Mesenchymal stem cell (in vitro differentiated cells and primary cell): ENCODE measurements around the gene COPE.

Experiments
- DNase-seq: peaks from one replicate; pipeline ENCODE4 v3.0.0-alpha.2; 2013
- H2AFZ ChIP-seq: one replicate; pipeline ENCODE4 v1.6.1; 2013; ENCODE audit warnings: low read depth, mild to moderate bottlenecking, control low read depth, inconsistent platforms, low read length, moderate library complexity
- H2AK5ac ChIP-seq: 2 replicates; pipeline ENCODE4 v1.6.1; 2013; ENCODE audit warnings: low read length, moderate library complexity, mild to moderate bottlenecking, inconsistent platforms; ENCODE audit not compliant: severe bottlenecking
- H2BK120ac ChIP-seq: one replicate; pipeline ENCODE4 v1.6.1; 2013; ENCODE audit warnings: low read depth, mild to moderate bottlenecking, inconsistent platforms, low read length, moderate library complexity
- H2BK12ac ChIP-seq, 2 experiments: one replicate each; pipeline ENCODE4 v1.6.1; 2013; ENCODE audit warnings: inconsistent platforms in 2 of 2, low read length in 2 of 2, mild to moderate bottlenecking in 2 of 2, moderate library complexity in 2 of 2, control low read depth in 1 of 2
- H2BK15ac ChIP-seq: one replicate; pipeline ENCODE4 v1.6.1; 2013; ENCODE audit warnings: mild to moderate bottlenecking, low read depth, inconsistent platforms; ENCODE audit not compliant: poor library complexity, severe bottlenecking
- H2BK5ac ChIP-seq: 2 replicates; pipeline ENCODE4 v1.6.1; 2013; ENCODE audit warnings: low read depth, mild to moderate bottlenecking, low read length, control low read depth, inconsistent platforms; ENCODE audit not compliant: poor library complexity, severe bottlenecking
- H3K14ac ChIP-seq, 2 experiments: one replicate each; pipeline ENCODE4 v1.6.1; 2013; ENCODE audit warnings: inconsistent platforms in 2 of 2, low read length in 2 of 2, control low read depth in 1 of 2, mild to moderate bottlenecking in 1 of 2, moderate library complexity in 1 of 2
- H3K18ac ChIP-seq, 2 experiments: one replicate each; pipeline ENCODE4 v1.6.1; 2013; ENCODE audit warnings: inconsistent platforms in 2 of 2, low read length in 2 of 2, control low read depth in 1 of 2, low read depth in 1 of 2, mild to moderate bottlenecking in 1 of 2
- H3K23ac ChIP-seq, 2 experiments: one replicate each; pipeline ENCODE4 v1.6.1; 2013; ENCODE audit warnings: inconsistent platforms in 2 of 2, low read length in 2 of 2, mild to moderate bottlenecking in 2 of 2, moderate library complexity in 2 of 2, control low read depth in 1 of 2
- H3K27ac ChIP-seq: 2 replicates; pipeline ENCODE4 v1.5.1; 2013; ENCODE audit warnings: mild to moderate bottlenecking, moderate library complexity, low read length, control low read depth, inconsistent platforms; ENCODE audit not compliant: poor library complexity, severe bottlenecking
- H3K27me3 ChIP-seq, 2 experiments: 2 replicates each; pipeline versions ENCODE4 v1.6.1 to v1.7.0; 2013; ENCODE audit warnings: low read length in 2 of 2, mild to moderate bottlenecking in 2 of 2, moderate library complexity in 2 of 2, control low read depth in 1 of 2, inconsistent platforms in 1 of 2; ENCODE audit not compliant: control insufficient read depth in 1 of 2, insufficient read depth in 1 of 2
- H3K36me3 ChIP-seq, 2 experiments: 2 replicates each; pipeline versions ENCODE4 v1.6.1 to v1.7.0; 2013; ENCODE audit warnings: low read length in 2 of 2, control low read depth in 1 of 2, inconsistent platforms in 1 of 2, low read depth in 1 of 2, mild to moderate bottlenecking in 1 of 2; ENCODE audit not compliant: insufficient read depth in 2 of 2, control insufficient read depth in 1 of 2
- H3K4ac ChIP-seq, 2 experiments: one replicate each; pipeline ENCODE4 v1.6.1; 2013; ENCODE audit warnings: inconsistent platforms in 2 of 2, low read length in 2 of 2, mild to moderate bottlenecking in 2 of 2, moderate library complexity in 2 of 2, control low read depth in 1 of 2, low read depth in 1 of 2
- H3K4me1 ChIP-seq: 2 replicates; pipeline ENCODE4 v1.6.1; 2013; ENCODE audit warnings: low read depth, low read length, control low read depth; ENCODE audit not compliant: control insufficient read depth, insufficient read depth
- H3K4me2 ChIP-seq: 2 replicates; pipeline ENCODE4 v1.6.1; 2013; ENCODE audit warnings: low read length, mild to moderate bottlenecking, inconsistent platforms; ENCODE audit not compliant: poor library complexity, severe bottlenecking
- H3K4me3 ChIP-seq, 2 experiments: 2 replicates each; pipeline versions ENCODE4 v1.5.1 to v1.7.0; 2013; ENCODE audit warnings: low read length in 2 of 2, mild to moderate bottlenecking in 2 of 2, control low read depth in 1 of 2, low read depth in 1 of 2; ENCODE audit not compliant: insufficient read depth in 1 of 2
- H3K79me1 ChIP-seq: replicated peaks from 2 replicates; pipeline ENCODE4 v1.6.1; 2013; ENCODE audit warnings: mild to moderate bottlenecking, control low read depth, low read length, inconsistent platforms; ENCODE audit not compliant: poor library complexity, severe bottlenecking
- H3K9ac ChIP-seq: 2 replicates; pipeline ENCODE4 v1.7.0; 2013; ENCODE audit warnings: mild to moderate bottlenecking, low read length, moderate library complexity
- H3K9me3 ChIP-seq: 2 replicates; pipeline ENCODE4 v1.7.0; 2013; ENCODE audit warnings: mild to moderate bottlenecking, low read length; ENCODE audit not compliant: control insufficient read depth
- H4K8ac ChIP-seq: one replicate; pipeline ENCODE4 v1.6.1; 2013; ENCODE audit warnings: inconsistent platforms, mild to moderate bottlenecking, low read length, moderate library complexity
- H4K91ac ChIP-seq: one replicate; pipeline ENCODE4 v1.6.1; 2013; ENCODE audit warnings: mild to moderate bottlenecking, low read length, inconsistent platforms
- whole genome bisulfite sequencing: methylation state at CpG from one replicate; pipeline ENCODE4 v1.1.7; 2013; ENCODE audit warnings: mixed read lengths; 5-methylcytosine and 5-hydroxymethylcytosine counted together

The COPE gene

GRCh38 chr19:18898607-18899408 lies 20.4 kb downstream of the COPE start:
- peaks cover 5% of the 10 kb centered on the region for H3K79me1 ChIP-seq
- H4K91ac ChIP-seq: no peak overlapping the region
- H2BK5ac ChIP-seq: no peak overlapping the region
- no peak overlapping the region for H2BK15ac ChIP-seq
- no peak overlapping the region for H3K4ac ChIP-seq
- H3K9ac ChIP-seq: no peak overlapping the region
- no peak overlapping the region for H3K23ac ChIP-seq
- no peak overlapping the region for H2BK12ac ChIP-seq
- H3K36me3 ChIP-seq: peaks cover 40 to 48% of the 10 kb centered on the region in 2 experiments
- H3K27ac ChIP-seq: no peak overlapping the region
- H3K18ac ChIP-seq: no peak overlapping the region
- H4K8ac ChIP-seq: no peak overlapping the region
- H3K4me3 ChIP-seq: no peak overlapping the region
- H2BK120ac ChIP-seq: no peak overlapping the region
- no peak overlapping the region for H2AFZ ChIP-seq
- 80% methylated on average over 18 of the region's 18 CpGs for WGBS
- no peaks in the 10 kb centered on the region for H3K9me3 ChIP-seq
- H3K4me2 ChIP-seq: no peak overlapping the region
- peaks cover 20% of the 10 kb centered on the region for H3K4me1 ChIP-seq
- no peak overlapping the region for H2AK5ac ChIP-seq
- H3K14ac ChIP-seq: no peak overlapping the region
- H3K27me3 ChIP-seq: peaks cover 20 to 22% of the 10 kb centered on the region in 2 experiments
- no peak for DNase-seq

- no peak for DNase-seq
- Histone ChIP-seq H2BK120ac (no peak overlapping the region), H2BK15ac (no peak overlapping the region), H3K9me3 (no peaks in the 10 kb centered on the region), H2BK12ac (no peak overlapping the region), H3K4me3 (no peak overlapping the region), H3K23ac (no peak overlapping the region), H3K79me1 (peaks cover 2% of the 10 kb centered on the region), H3K27me3 (peaks cover 26 to 27% of the 10 kb centered on the region in 2 experiments), H3K14ac (no peak overlapping the region), H3K4me1 (peaks cover 20% of the 10 kb centered on the region), H2BK5ac (no peak overlapping the region), H3K9ac (no peak overlapping the region), H4K91ac (no peak overlapping the region), H3K18ac (no peak overlapping the region), H3K27ac (no peak overlapping the region), H4K8ac (no peak overlapping the region), H3K4me2 (no peak overlapping the region), H3K4ac (no peak overlapping the region), H3K36me3 (peaks cover 33 to 41% of the 10 kb centered on the region in 2 experiments), H2AFZ (no peak overlapping the region), H2AK5ac (no peak overlapping the region)
- WGBS: 74% methylated on average over 17 of the region's 18 CpGs
Measured at GRCh38 chr19:18898081-18898606, 21.0 kb downstream of the COPE start.

- H3K9me3 ChIP-seq: no peaks in the 10 kb centered on the region
- no peak overlapping the region for H3K14ac ChIP-seq
- no peak overlapping the region for H3K4ac ChIP-seq
- H2BK12ac ChIP-seq: no peak overlapping the region
- H2AK5ac ChIP-seq: no peak overlapping the region
- H3K4me3 ChIP-seq: no peak overlapping the region
- no peak overlapping the region for H3K9ac ChIP-seq
- peak overlapping the region; percentile 24 for H4K8ac ChIP-seq
- H3K18ac ChIP-seq: no peak overlapping the region
- peak overlapping the region; percentile 11 for H4K91ac ChIP-seq
- DNase-seq: no peak
- no peak overlapping the region for H3K27ac ChIP-seq
- no peak overlapping the region for H2BK15ac ChIP-seq
- no peak overlapping the region for H2BK120ac ChIP-seq
- H3K4me1 ChIP-seq: peaks cover 20% of the 10 kb centered on the region
- H3K4me2 ChIP-seq: no peak overlapping the region
- no peaks in the 10 kb centered on the region for H3K79me1 ChIP-seq
- peaks cover 27% of the 10 kb centered on the region in 2 experiments for H3K27me3 ChIP-seq
- H2AFZ ChIP-seq: no peak overlapping the region
- H3K36me3 ChIP-seq: peaks cover 28 to 36% of the 10 kb centered on the region in 2 experiments
- H2BK5ac ChIP-seq: no peak overlapping the region
- 92% methylated on average over 25 of the region's 25 CpGs for WGBS
- no peak overlapping the region for H3K23ac ChIP-seq
Measured at GRCh38 chr19:18897094-18898029, 21.8 kb downstream of the COPE start.

GRCh38 chr19:18896421-18896841 lies 22.8 kb downstream of the COPE start:
- Histone ChIP-seq H3K4ac (no peak overlapping the region), H3K18ac (no peak overlapping the region), H3K79me1 (no peaks in the 10 kb centered on the region), H2BK15ac (no peak overlapping the region), H3K27ac (no peak overlapping the region), H3K9ac (no peak overlapping the region), H2BK5ac (no peak overlapping the region), H3K14ac (no peak overlapping the region), H2BK12ac (no peak overlapping the region), H3K4me3 (no peak overlapping the region), H3K36me3 (peaks cover 24 to 35% of the 10 kb centered on the region in 2 experiments), H4K8ac (no peak overlapping the region), H2AK5ac (no peak overlapping the region), H3K9me3 (no peaks in the 10 kb centered on the region), H3K27me3 (peaks cover 30% of the 10 kb centered on the region in 2 experiments), H2BK120ac (no peak overlapping the region), H3K4me1 (peaks cover 20% of the 10 kb centered on the region), H4K91ac (no peak overlapping the region), H2AFZ (no peak overlapping the region), H3K23ac (no peak overlapping the region), H3K4me2 (peak overlapping the region; percentile 24)
- DNase-seq: no peak
- 38% methylated on average over 31 of the region's 33 CpGs for WGBS
